ENCODE data around the gene BCAR3. TPM values are rescaled to one million over a fixed set of nuclear protein-coding genes. Genes with fewer than 3 reads are reported as not detected.

Gene BCAR3
- total RNA-seq, 2 donors from 2014 or later = 32.7 to 48.7 TPM

DNA sequence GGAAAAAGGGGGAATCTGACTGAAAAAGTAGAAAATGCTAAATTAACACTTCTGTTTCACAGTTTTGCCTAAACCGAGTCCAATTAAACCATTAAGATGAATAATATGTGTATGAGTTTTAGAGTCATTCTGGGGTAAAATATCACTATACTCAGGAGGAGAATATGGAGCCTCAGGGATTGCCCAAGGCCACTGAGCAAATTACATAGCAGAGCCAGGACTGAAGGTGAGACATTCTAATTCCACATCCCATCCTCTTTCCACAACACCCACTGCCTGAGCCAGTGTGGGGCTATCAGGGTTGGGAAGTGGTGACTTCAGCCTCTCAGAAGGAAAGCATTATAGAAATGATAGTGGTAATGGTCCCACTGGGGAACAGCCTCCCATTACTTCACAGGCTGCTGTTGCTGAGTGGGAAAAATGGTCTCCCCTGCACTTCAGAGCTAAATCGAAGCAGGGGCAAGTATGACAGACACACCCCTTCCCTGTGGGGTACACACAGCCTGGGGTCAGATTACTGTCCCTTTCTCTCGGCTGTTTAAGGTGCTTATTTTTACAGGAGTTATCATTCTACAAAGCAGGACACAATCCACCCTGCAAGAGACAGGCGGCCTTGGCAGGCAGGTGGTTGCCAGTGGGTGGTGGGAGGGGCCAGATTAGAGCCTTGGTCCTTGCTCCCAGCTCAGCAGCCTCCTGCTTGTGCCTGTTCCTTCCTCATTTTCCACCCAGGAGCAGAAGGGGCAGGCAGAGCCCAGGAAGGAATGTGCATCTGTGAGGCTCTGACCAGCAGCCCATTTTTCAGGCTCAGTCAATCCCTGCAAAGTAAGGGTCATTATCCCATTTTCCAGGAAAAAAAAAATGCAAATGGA is 9.5 kb upstream of the BCAR3 start:
- WGBS, 2 experiments (ENCODE audit: insufficient coverage in 1 of 2, insufficient read length in 1 of 2) = 73 to 80% methylated on average over 1 to 4 of the region's 4 CpGs
- peaks cover 24% of the 10 kb centered on the region for H3K4me1 Mint-ChIP-seq
- DNase-seq = peak; percentile 64

GRCh38 chr1:93690341-93690740 is 8.7 kb upstream of the BCAR3 start:
- H3K27me3 Mint-ChIP-seq (ENCODE audit: insufficient read depth) = no peaks in the 10 kb centered on the region
- Histone ChIP-seq H3K27me3 (ENCODE audit: control insufficient read depth, insufficient read depth, low read length, poor library complexity, severe bottlenecking) (no peaks in the 10 kb centered on the region), H3K4me1 (ENCODE audit: control insufficient read depth, insufficient read depth, low read length) (peaks cover 6% of the 10 kb centered on the region), H3K27ac (ENCODE audit: low read depth, low read length) (no peak overlapping the region), H3K36me3 (ENCODE audit: control insufficient read depth, insufficient read depth, low read length) (no peaks in the 10 kb centered on the region), H3K9ac (ENCODE audit: extremely low read depth, low read length, poor library complexity, severe bottlenecking) (no peak overlapping the region), H3K4me3 (ENCODE audit: low read length) (no peak overlapping the region), H3K9me3 (ENCODE audit: control insufficient read depth, low read length) (no peaks in the 10 kb centered on the region)
- no peak for DNase-seq
- peaks cover 24% of the 10 kb centered on the region for H3K4me1 Mint-ChIP-seq
- H3K4me3 Mint-ChIP-seq = no peak overlapping the region
- H3K27ac Mint-ChIP-seq = no peak overlapping the region
- TF ChIP-seq CTCF (conservative IDR thresholded peaks at IDR 0.05) = no peak
- H3K9me3 Mint-ChIP-seq = no peaks in the 10 kb centered on the region
- H3K36me3 Mint-ChIP-seq (ENCODE audit: low read depth) = no peaks in the 10 kb centered on the region

More for the DNA sequence above, 9.5 kb upstream of the BCAR3 start:
- Mint-ChIP-seq H3K9me3 (no peaks in the 10 kb centered on the region), H3K27ac (no peak overlapping the region), H3K36me3 (ENCODE audit: low read depth) (no peaks in the 10 kb centered on the region), H3K4me3 (no peak overlapping the region), H3K27me3 (ENCODE audit: insufficient read depth) (no peaks in the 10 kb centered on the region)
- H3K27me3 ChIP-seq (ENCODE audit: control insufficient read depth, insufficient read depth, low read length, poor library complexity, severe bottlenecking) = no peaks in the 10 kb centered on the region
- H3K9me3 ChIP-seq (ENCODE audit: control insufficient read depth, low read length) = no peaks in the 10 kb centered on the region
- H3K27ac ChIP-seq (ENCODE audit: low read depth, low read length) = no peak overlapping the region
- H3K36me3 ChIP-seq (ENCODE audit: control insufficient read depth, insufficient read depth, low read length) = no peaks in the 10 kb centered on the region
- no peak overlapping the region for H3K4me3 ChIP-seq (ENCODE audit: low read length)
- H3K9ac ChIP-seq (ENCODE audit: extremely low read depth, low read length, poor library complexity, severe bottlenecking) = no peak overlapping the region
- peaks cover 6% of the 10 kb centered on the region for H3K4me1 ChIP-seq (ENCODE audit: control insufficient read depth, insufficient read depth, low read length)
- TF ChIP-seq CTCF (conservative IDR thresholded peaks at IDR 0.05) = no peak

GRCh38 chr1:93689521-93690223 is 8.0 kb upstream of the BCAR3 start:
- H3K4me3 ChIP-seq (ENCODE audit: low read length) = no peak overlapping the region
- H3K27ac ChIP-seq (ENCODE audit: low read depth, low read length) = no peak overlapping the region
- H3K36me3 Mint-ChIP-seq (ENCODE audit: low read depth) = no peaks in the 10 kb centered on the region
- no peak overlapping the region for H3K27ac Mint-ChIP-seq
- H3K4me1 Mint-ChIP-seq = peaks cover 24% of the 10 kb centered on the region
- H3K9ac ChIP-seq (ENCODE audit: extremely low read depth, low read length, poor library complexity, severe bottlenecking) = no peak overlapping the region
- H3K9me3 ChIP-seq (ENCODE audit: control insufficient read depth, low read length) = no peaks in the 10 kb centered on the region
- H3K27me3 ChIP-seq (ENCODE audit: control insufficient read depth, insufficient read depth, low read length, poor library complexity, severe bottlenecking) = no peaks in the 10 kb centered on the region
- H3K4me3 Mint-ChIP-seq = no peak overlapping the region
- no peaks in the 10 kb centered on the region for H3K27me3 Mint-ChIP-seq (ENCODE audit: insufficient read depth)
- no peaks in the 10 kb centered on the region for H3K9me3 Mint-ChIP-seq
- TF ChIP-seq CTCF (conservative IDR thresholded peaks at IDR 0.05) = no peak
- peaks cover 6% of the 10 kb centered on the region for H3K4me1 ChIP-seq (ENCODE audit: control insufficient read depth, insufficient read depth, low read length)
- DNase-seq = peak; percentile 41
- 91 to 100% methylated on average over 4 to 5 of the region's 5 CpGs for WGBS, 2 experiments (ENCODE audit: insufficient coverage in 1 of 2, insufficient read length in 1 of 2)
- H3K36me3 ChIP-seq (ENCODE audit: control insufficient read depth, insufficient read depth, low read length) = no peaks in the 10 kb centered on the region
